OCI-LY3 (cell line): ENCODE results near the gene R3HDM2.

Source experiments
- H2AFZ ChIP-seq: fragments of 200-600, 300-600 bp; shearing (Covaris generic); 2 replicates; pipeline ENCODE4 v1.6.0; 2014; ENCODE audit warnings: antibody characterized with exemption, low read depth, low read length
- H3K27ac ChIP-seq: fragments of 200-600, 300-600 bp; sonication (generic); 2 replicates; pipeline ENCODE4 v1.5.1; 2014; ENCODE audit warnings: mild to moderate bottlenecking, low read length, moderate library complexity, mixed read lengths
- H3K27me3 ChIP-seq: fragments of 200-600, 300-600 bp; sonication (generic); 2 replicates; pipeline ENCODE4 v1.6.1; 2014; ENCODE audit warnings: low read depth, low read length, mixed read lengths
- H3K36me3 ChIP-seq: fragments of 200-600, 300-600 bp; sonication (generic); replicated peaks from 2 replicates; pipeline ENCODE3; 2014; ENCODE audit warnings: low read depth, low read length, mixed read lengths
- H3K4me1 ChIP-seq: fragments of 300-600, 200-600 bp; sonication (generic); 2 replicates; pipeline ENCODE4 v1.6.1; 2014; ENCODE audit warnings: low read length, mixed read lengths
- H3K4me2 ChIP-seq: fragments of 200-600, 300-600 bp; sonication (generic); 2 replicates; pipeline ENCODE4 v1.6.1; 2014; ENCODE audit warnings: low read length, mixed read lengths
- H3K4me3 ChIP-seq: fragments of 300-600, 200-600 bp; sonication (generic); 2 replicates; pipeline ENCODE4 v1.5.1; 2014; ENCODE audit warnings: antibody characterized with exemption, mild to moderate bottlenecking, low read length, moderate library complexity
- H3K79me2 ChIP-seq: fragments of 300-600, 200-600 bp; shearing (Covaris generic); 2 replicates; pipeline ENCODE4 v1.6.1; 2014; ENCODE audit warnings: mild to moderate bottlenecking, low read length, mixed read lengths
- H3K9ac ChIP-seq: fragments of 300-600, 200-600 bp; shearing (Covaris generic); 2 replicates; pipeline ENCODE4 v1.6.0; 2014; ENCODE audit warnings: mild to moderate bottlenecking, low read length, moderate library complexity
- H3K9me3 ChIP-seq: fragments of 200-600, 300-600 bp; shearing (Covaris generic); 2 replicates; pipeline ENCODE4 v1.6.1; 2014; ENCODE audit warnings: low read length, mixed read lengths; ENCODE audit not compliant: insufficient read depth
- H4K20me1 ChIP-seq: fragments of 200-600, 300-600 bp; sonication (generic); 2 replicates; pipeline ENCODE4 v1.6.1; 2016; ENCODE audit warnings: low read length, mixed read lengths; ENCODE audit not compliant: insufficient read depth
- EZH2phosphoT487 ChIP-seq: fragments of 200-600 bp; shearing (Covaris generic); IDR thresholded peaks from 2 replicates; pipeline ENCODE4 v1.6.1; 2018; ENCODE audit warnings: antibody characterized with exemption, mixed run types, low read depth
- TF ChIP-seq, protein P1 (sequence below): fragments of 200-600, 300-600 bp; sonication (generic); IDR thresholded peaks from 2 replicates; pipeline ENCODE4 v1.5.1; 2014; ENCODE audit warnings: antibody characterized with exemption, low read length, low read depth

Gene R3HDM2

DNA sequence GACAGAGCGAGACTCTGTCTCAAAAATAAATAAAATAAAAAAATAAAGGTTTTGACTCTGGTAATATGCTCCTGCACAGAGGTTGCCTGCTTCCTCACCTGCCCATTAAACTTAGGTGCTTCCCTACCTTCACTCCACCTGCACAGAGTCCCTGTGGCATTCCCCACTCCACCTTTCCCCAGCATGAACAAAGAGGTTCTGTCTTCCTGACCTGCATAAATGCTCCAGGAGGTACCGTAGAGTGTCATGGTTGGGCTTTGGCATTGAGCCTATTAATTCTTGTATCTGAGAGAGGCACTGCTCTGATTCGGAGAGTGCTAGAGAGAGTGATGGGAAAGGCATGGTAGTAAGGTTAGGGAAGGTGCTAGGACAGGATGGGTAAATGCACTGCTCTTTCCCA is 42.5 kb upstream of the R3HDM2 start:
- TF ChIP-seq EZH2phosphoT487, result no peak
- TF ChIP-seq, protein P1, sequence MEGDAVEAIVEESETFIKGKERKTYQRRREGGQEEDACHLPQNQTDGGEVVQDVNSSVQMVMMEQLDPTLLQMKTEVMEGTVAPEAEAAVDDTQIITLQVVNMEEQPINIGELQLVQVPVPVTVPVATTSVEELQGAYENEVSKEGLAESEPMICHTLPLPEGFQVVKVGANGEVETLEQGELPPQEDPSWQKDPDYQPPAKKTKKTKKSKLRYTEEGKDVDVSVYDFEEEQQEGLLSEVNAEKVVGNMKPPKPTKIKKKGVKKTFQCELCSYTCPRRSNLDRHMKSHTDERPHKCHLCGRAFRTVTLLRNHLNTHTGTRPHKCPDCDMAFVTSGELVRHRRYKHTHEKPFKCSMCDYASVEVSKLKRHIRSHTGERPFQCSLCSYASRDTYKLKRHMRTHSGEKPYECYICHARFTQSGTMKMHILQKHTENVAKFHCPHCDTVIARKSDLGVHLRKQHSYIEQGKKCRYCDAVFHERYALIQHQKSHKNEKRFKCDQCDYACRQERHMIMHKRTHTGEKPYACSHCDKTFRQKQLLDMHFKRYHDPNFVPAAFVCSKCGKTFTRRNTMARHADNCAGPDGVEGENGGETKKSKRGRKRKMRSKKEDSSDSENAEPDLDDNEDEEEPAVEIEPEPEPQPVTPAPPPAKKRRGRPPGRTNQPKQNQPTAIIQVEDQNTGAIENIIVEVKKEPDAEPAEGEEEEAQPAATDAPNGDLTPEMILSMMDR, result no peak
- peaks cover 20% of the 10 kb centered on the region for H3K4me1 ChIP-seq
- no peaks in the 10 kb centered on the region for H3K9me3 ChIP-seq
- no peaks in the 10 kb centered on the region for H3K27me3 ChIP-seq
- H3K4me2 ChIP-seq, result no peak overlapping the region
- no peaks in the 10 kb centered on the region for H4K20me1 ChIP-seq
- H2AFZ ChIP-seq, result no peak overlapping the region
- no peaks in the 10 kb centered on the region for H3K36me3 ChIP-seq
- H3K4me3 ChIP-seq, result no peak overlapping the region
- H3K27ac ChIP-seq, result no peak overlapping the region
- no peaks in the 10 kb centered on the region for H3K79me2 ChIP-seq
- no peak overlapping the region for H3K9ac ChIP-seq

DNA sequence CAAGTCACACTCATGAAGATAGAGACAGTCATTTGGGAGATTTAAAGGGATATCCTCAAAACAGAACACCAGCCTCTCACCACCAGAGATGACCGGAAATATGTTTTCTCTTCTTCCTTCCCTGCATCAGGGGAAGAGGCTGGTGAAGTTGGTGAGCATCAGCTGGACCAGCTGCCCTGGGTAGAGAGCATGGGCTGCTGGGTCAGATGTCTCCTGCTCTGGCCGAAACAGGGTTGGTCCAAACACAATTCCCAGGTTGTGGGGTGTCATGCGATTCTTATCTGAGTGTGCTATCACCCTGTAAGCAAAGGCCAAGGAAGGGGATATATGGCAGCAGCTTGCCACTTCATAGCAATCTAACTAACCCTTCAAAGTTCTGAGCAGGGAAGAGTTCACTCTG is 41.5 kb upstream of the R3HDM2 start:
- TF ChIP-seq EZH2phosphoT487, result no peak
- TF ChIP-seq, protein P1, result no peak
- Histone ChIP-seq H3K4me2 (no peak overlapping the region), H3K9me3 (no peaks in the 10 kb centered on the region), H2AFZ (no peak overlapping the region), H3K4me3 (no peak overlapping the region), H3K79me2 (no peaks in the 10 kb centered on the region), H3K4me1 (peaks cover 10% of the 10 kb centered on the region), H4K20me1 (no peaks in the 10 kb centered on the region), H3K36me3 (no peaks in the 10 kb centered on the region), H3K9ac (no peak overlapping the region), H3K27me3 (no peaks in the 10 kb centered on the region), H3K27ac (no peak overlapping the region)

DNA sequence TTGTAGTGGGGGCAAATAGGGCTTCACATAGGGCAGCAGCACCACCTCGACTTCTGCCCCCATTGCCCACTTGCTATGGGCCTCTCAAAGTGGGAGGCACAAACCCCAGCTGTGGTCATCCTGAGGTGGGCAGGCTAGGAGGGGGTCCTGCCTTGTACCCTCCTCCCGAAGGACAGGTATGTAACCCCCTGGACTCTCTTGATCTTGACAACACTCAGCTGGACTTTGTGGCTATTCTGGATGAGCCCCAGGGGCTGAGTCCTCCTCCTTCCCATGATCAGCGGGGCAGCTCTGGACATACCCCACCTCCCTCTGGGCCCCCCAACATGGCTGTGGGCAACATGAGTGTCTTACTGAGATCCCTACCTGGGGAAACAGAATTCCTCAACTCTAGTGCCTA is 40.8 kb upstream of the R3HDM2 start:
- Histone ChIP-seq H2AFZ (no peak overlapping the region), H4K20me1 (no peaks in the 10 kb centered on the region), H3K4me3 (no peak overlapping the region), H3K4me2 (no peak overlapping the region), H3K4me1 (peaks cover 3% of the 10 kb centered on the region; the same call in 1 of the 2 replicates), H3K9me3 (no peaks in the 10 kb centered on the region), H3K9ac (no peak overlapping the region), H3K36me3 (no peaks in the 10 kb centered on the region), H3K79me2 (no peaks in the 10 kb centered on the region), H3K27ac (no peak overlapping the region), H3K27me3 (0 out of 2 replicates have a peak, but pooled peaks cover 3% of the 10 kb centered on the region)
- TF ChIP-seq, protein P1, result no peak
- no peak for TF ChIP-seq EZH2phosphoT487

DNA sequence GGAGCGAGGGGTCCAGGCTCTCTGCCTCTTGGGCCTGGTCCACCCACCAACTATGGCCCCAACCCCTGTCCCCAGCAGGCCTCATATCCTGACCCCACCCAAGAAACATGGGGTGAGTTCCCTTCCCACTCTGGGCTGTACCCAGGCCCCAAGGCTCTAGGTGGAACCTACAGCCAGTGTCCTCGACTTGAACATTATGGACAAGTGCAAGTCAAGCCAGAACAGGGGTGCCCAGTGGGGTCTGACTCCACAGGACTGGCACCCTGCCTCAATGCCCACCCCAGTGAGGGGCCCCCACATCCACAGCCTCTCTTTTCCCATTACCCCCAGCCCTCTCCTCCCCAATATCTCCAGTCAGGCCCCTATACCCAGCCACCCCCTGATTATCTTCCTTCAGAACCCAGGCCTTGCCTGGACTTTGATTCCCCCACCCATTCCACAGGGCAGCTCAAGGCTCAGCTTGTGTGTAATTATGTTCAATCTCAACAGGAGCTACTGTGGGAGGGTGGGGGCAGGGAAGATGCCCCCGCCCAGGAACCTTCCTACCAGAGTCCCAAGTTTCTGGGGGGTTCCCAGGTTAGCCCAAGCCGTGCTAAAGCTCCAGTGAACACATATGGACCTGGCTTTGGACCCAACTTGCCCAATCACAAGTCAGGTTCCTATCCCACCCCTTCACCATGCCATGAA is 40.3 kb upstream of the R3HDM2 start:
- no peaks in the 10 kb centered on the region for H4K20me1 ChIP-seq
- H3K4me3 ChIP-seq, result no peak overlapping the region
- H3K4me2 ChIP-seq, result no peak overlapping the region
- H3K4me1 ChIP-seq, result no peaks in the 10 kb centered on the region
- H3K27ac ChIP-seq, result no peak overlapping the region
- H3K36me3 ChIP-seq, result no peaks in the 10 kb centered on the region
- no peak overlapping the region for H2AFZ ChIP-seq
- H3K9me3 ChIP-seq, result no peaks in the 10 kb centered on the region
- no peaks in the 10 kb centered on the region for H3K79me2 ChIP-seq
- no peak overlapping the region for H3K9ac ChIP-seq
- TF ChIP-seq, protein P1, result no peak
- no peak for TF ChIP-seq EZH2phosphoT487
- 0 out of 2 replicates have a peak, but pooled peaks cover 3% of the 10 kb centered on the region for H3K27me3 ChIP-seq
